T-helper 2 cell treated with Interferon-gamma antibody and Interleukin-4, amounts not matched to agents 5 μg/mL and 100 μg/mL, for 36 hours (primary cell): ENCODE measurements around the gene IL18.
"Not testable (repeated sequence)": the region's sequence is repeated elsewhere in the genome, so short reads cannot be mapped to it uniquely, and the experiment has no call there.

Experiments used
- DNase-seq: peaks from one replicate; pipeline ENCODE4 v3.0.0; 2021; ENCODE audit warnings: low spot score
- H3K27ac Mint-ChIP-seq: one replicate; pipeline ENCODE4 v1.8.0; 2021; ENCODE audit warnings: mild to moderate bottlenecking, mixed read lengths
- H3K27me3 Mint-ChIP-seq: one replicate; pipeline ENCODE4 v1.8.0; 2021; ENCODE audit warnings: low read depth, mixed read lengths
- H3K36me3 Mint-ChIP-seq: one replicate; pipeline ENCODE4 v1.8.0; 2021; ENCODE audit warnings: low read depth, mixed read lengths
- H3K4me1 Mint-ChIP-seq: one replicate; pipeline ENCODE4 v1.8.0; 2021; ENCODE audit warnings: low read depth, mixed read lengths
- H3K4me3 Mint-ChIP-seq: one replicate; pipeline ENCODE4 v1.8.0; 2022; ENCODE audit warnings: mild to moderate bottlenecking, moderate library complexity, mixed read lengths
- H3K9me3 Mint-ChIP-seq: one replicate; pipeline ENCODE4 v1.8.0; 2021; ENCODE audit warnings: mixed read lengths

IL18 gene

GRCh38 chr11:112163875-112164685, at the start of gene IL18:
Gene IL18, minus strand, starts transcription at chr11:112164094. Its CDS starts 9,041 bp downstream, at chr11:112155053.
- Mint-ChIP-seq H3K4me1 (peaks cover 7% of the 10 kb centered on the region), H3K9me3 (no peaks in the 10 kb centered on the region), H3K36me3 (no peaks in the 10 kb centered on the region), H3K27ac (no peak within 1 kb of the TSS), H3K27me3 (peaks cover 18% of the 10 kb centered on the region), H3K4me3 (peak within 1 kb of the TSS; percentile 73)
- DNase-seq = no peak

GRCh38 chr11:112212710-112213109, 48.8 kb upstream of the IL18 start:
- H3K9me3 Mint-ChIP-seq = no peaks in the 10 kb centered on the region
- no peak for DNase-seq
- no peak overlapping the region for H3K4me3 Mint-ChIP-seq
- H3K36me3 Mint-ChIP-seq = no peaks in the 10 kb centered on the region
- H3K27ac Mint-ChIP-seq = no peak overlapping the region
- peaks cover 10% of the 10 kb centered on the region for H3K4me1 Mint-ChIP-seq
- peaks cover 23% of the 10 kb centered on the region for H3K27me3 Mint-ChIP-seq

- Mint-ChIP-seq H3K9me3 (no peaks in the 10 kb centered on the region), H3K27me3 (peaks cover 23% of the 10 kb centered on the region), H3K4me1 (peaks cover 10% of the 10 kb centered on the region), H3K36me3 (no peaks in the 10 kb centered on the region), H3K27ac (no peak overlapping the region), H3K4me3 (no peak overlapping the region)
- DNase-seq = no peak
Observed at GRCh38 chr11:112212290-112212689, 48.4 kb upstream of the IL18 start.

- Mint-ChIP-seq H3K27me3 (peaks cover 28% of the 10 kb centered on the region), H3K27ac (no peak overlapping the region), H3K36me3 (no peaks in the 10 kb centered on the region), H3K9me3 (no peaks in the 10 kb centered on the region), H3K4me3 (peak overlapping the region; percentile 44), H3K4me1 (peaks cover 10% of the 10 kb centered on the region)
- DNase-seq = peak; percentile 14
Observed at GRCh38 chr11:112211536-112211935, 47.6 kb upstream of the IL18 start.

DNA sequence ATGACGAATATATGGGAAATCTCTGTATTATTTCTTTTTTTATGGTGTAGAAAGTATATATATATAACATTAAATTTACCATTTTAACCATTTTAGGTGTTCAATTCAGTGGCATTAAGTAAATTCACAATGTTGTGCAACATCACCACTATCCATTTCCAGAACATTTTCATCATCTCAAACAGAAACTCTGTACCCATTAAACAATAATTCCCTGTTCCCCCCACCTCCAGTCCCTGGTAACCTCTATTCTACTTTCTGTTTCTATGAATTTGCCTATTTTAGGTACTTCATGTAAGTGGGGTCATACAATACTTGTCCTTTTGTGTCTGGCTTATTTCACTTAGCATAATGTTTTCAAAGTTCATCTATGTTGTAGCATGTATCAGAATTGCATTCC, 47.0 kb upstream of the IL18 start:
- Mint-ChIP-seq H3K9me3 (no peaks in the 10 kb centered on the region), H3K27ac (no peak overlapping the region), H3K4me1 (peaks cover 10% of the 10 kb centered on the region), H3K27me3 (peaks cover 28% of the 10 kb centered on the region), H3K4me3 (no peak overlapping the region), H3K36me3 (no peaks in the 10 kb centered on the region)
- no peak for DNase-seq

DNA sequence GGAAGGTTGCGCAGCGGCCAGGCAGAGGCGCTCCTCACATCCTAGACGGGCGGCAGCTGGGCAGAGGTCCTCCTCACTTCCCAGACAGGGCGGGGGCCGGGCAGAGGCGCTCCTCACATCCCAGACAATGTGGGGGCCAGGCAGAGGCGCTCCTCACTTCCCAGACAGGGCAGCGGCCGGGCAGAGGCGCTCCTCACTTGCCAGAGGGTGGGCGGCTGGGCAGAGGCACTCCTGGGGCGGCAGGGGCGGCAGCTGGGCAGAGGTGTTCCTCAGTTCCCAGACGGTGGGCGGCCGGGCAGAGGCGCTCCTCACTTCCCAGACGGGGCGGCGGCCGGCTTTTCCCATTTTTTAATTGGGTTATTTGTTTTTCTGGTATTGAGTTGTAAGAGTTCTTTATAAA, 42.2 kb upstream of the IL18 start:
- no peak for DNase-seq
- Mint-ChIP-seq H3K4me3 (no peak overlapping the region), H3K4me1 (peaks cover 2% of the 10 kb centered on the region), H3K9me3 (no peaks in the 10 kb centered on the region), H3K27me3 (peaks cover 31% of the 10 kb centered on the region), H3K36me3 (no peaks in the 10 kb centered on the region), H3K27ac (no peak overlapping the region)

GRCh38 chr11:112200252-112200651, 36.4 kb upstream of the IL18 start:
- H3K4me1 Mint-ChIP-seq = no peaks in the 10 kb centered on the region
- H3K27ac Mint-ChIP-seq = no peak overlapping the region
- no peak overlapping the region for H3K4me3 Mint-ChIP-seq
- H3K36me3 Mint-ChIP-seq = no peaks in the 10 kb centered on the region
- DNase-seq = no peak
- peaks cover 13% of the 10 kb centered on the region for H3K27me3 Mint-ChIP-seq
- H3K9me3 Mint-ChIP-seq = no peaks in the 10 kb centered on the region

DNA sequence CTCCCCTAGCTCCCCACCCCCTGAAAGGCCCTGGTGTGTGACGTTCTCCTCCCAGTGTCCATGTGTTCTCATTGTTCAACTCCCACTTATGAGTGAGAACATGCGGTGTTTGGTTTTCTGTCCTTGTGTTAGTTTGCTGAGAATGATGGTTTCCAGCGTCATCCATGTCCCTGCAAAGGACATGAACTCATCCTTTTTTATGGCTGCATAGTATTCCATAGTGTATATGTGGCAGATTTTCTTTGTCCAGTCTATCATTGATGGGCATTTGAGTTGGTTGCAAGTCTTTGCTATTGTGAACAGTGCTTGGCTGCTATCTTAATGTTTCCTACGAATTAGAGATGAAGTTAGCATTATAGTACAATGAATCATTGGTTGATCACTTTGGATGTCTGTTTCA, 35.2 kb upstream of the IL18 start:
- H3K27me3 Mint-ChIP-seq = peaks cover 10% of the 10 kb centered on the region
- not testable (repeated sequence) for H3K27ac Mint-ChIP-seq, DNase-seq, H3K9me3 Mint-ChIP-seq, H3K4me3 Mint-ChIP-seq, H3K4me1 Mint-ChIP-seq, H3K36me3 Mint-ChIP-seq

DNA sequence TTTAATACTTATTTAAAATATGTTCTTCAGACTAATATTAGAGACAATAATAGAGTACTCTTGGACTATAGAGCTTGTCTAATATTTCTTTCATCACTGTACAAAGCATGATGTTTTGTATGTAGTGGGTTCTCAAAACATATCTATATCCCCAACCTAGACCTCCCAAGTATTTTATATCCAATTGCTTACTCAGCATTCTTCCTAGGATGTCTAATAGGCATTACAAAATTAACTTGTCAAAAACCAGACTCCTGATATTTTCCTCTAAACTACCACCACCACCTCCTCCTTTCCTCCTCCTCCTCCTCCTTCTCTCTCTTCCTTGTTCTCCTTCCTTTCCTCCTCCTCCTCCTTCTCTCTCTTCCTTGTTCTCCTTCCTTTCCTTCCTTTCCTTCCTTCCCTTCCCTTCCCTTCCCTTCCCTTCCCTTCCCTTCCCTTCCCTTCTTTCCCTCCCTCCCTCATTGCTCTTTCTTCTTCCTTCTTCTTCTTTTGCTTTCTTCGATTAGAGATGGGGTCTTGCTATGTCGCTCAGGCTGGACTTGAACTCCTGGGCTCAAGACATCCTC, 32.7 kb upstream of the IL18 start:
- H3K9me3 Mint-ChIP-seq = no peaks in the 10 kb centered on the region
- no peak for DNase-seq
- peaks cover 5% of the 10 kb centered on the region for H3K27me3 Mint-ChIP-seq
- no peaks in the 10 kb centered on the region for H3K36me3 Mint-ChIP-seq
- H3K4me3 Mint-ChIP-seq = no peak overlapping the region
- no peak overlapping the region for H3K27ac Mint-ChIP-seq
- no peaks in the 10 kb centered on the region for H3K4me1 Mint-ChIP-seq

- Mint-ChIP-seq H3K27me3 (peaks cover 5% of the 10 kb centered on the region), H3K4me1 (no peaks in the 10 kb centered on the region), H3K9me3 (no peaks in the 10 kb centered on the region), H3K36me3 (no peaks in the 10 kb centered on the region), H3K27ac (no peak overlapping the region), H3K4me3 (no peak overlapping the region)
- DNase-seq = no peak
Observed at GRCh38 chr11:112195951-112196351, 32.1 kb upstream of the IL18 start.

GRCh38 chr11:112195113-112195512, 31.2 kb upstream of the IL18 start:
- not testable (repeated sequence) for H3K27me3 Mint-ChIP-seq, H3K4me1 Mint-ChIP-seq, DNase-seq, H3K4me3 Mint-ChIP-seq, H3K36me3 Mint-ChIP-seq, H3K9me3 Mint-ChIP-seq, H3K27ac Mint-ChIP-seq

DNA sequence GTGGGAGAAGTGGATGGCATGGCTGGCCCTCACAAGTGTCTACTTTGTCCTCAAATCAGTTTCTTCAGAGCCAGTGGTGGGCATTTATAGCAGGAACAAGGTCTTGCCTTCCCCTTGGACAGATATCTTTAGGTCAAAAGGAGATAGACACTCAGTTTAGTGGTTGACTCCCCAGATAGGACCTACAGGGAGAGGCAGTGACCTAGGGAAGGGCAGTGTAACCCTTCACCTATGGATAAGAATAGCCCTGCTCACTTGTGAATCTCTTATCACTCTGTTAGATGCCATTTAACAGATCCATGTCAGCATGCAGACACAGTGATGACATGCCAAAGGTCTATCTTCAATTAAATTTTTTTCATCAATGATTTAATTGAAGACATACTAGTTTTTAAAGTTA, 22.4 kb upstream of the IL18 start:
- no peaks in the 10 kb centered on the region for H3K9me3 Mint-ChIP-seq
- no peak overlapping the region for H3K4me3 Mint-ChIP-seq
- peaks cover 4% of the 10 kb centered on the region for H3K27me3 Mint-ChIP-seq
- no peak overlapping the region for H3K27ac Mint-ChIP-seq
- no peaks in the 10 kb centered on the region for H3K4me1 Mint-ChIP-seq
- DNase-seq = no peak
- no peaks in the 10 kb centered on the region for H3K36me3 Mint-ChIP-seq

DNA sequence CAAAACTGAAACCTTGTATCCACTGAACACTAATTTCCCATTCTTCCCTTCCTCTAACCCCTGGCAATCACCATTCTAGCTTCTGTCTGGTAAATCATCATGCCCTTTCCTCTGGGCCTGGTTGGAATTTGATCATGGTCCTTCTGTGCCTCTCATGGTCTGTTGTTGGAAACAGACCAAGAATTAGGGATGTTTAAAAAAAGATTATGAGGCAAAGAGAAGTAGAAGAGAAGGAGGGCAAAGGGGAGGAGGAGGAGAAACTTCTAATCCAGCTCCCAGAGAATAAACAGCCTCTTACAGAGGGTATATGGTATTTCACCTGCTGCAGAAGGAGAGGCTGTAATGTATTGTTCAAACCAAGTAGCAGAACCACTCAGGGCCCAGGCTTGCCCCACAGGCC, 22.0 kb upstream of the IL18 start:
- Mint-ChIP-seq H3K9me3 (no peaks in the 10 kb centered on the region), H3K27ac (no peak overlapping the region), H3K36me3 (no peaks in the 10 kb centered on the region), H3K27me3 (peaks cover 4% of the 10 kb centered on the region), H3K4me3 (no peak overlapping the region), H3K4me1 (no peaks in the 10 kb centered on the region)
- no peak for DNase-seq

DNA sequence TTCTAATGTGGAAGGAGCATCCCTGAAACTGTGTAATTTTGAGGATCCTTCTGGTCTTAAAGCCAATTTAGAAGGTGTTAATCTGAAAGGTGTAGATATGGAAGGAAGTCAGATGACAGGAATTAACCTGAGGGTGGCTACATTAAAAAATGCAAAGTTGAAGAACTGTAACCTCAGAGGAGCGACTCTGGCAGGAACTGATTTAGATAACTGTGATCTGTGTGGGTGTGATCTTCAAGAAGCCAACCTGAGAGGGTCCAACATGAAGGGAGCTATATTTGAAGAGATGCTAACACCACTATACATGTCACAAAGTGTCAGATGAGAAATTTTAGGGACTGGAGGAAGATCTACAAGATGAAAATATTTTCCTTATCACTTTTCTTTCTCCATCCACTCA, 19.0 kb upstream of the IL18 start:
- H3K27me3 Mint-ChIP-seq = peaks cover 28% of the 10 kb centered on the region
- no peak overlapping the region for H3K4me3 Mint-ChIP-seq
- no peak for DNase-seq
- no peaks in the 10 kb centered on the region for H3K9me3 Mint-ChIP-seq
- no peaks in the 10 kb centered on the region for H3K36me3 Mint-ChIP-seq
- H3K4me1 Mint-ChIP-seq = peaks cover 3% of the 10 kb centered on the region
- H3K27ac Mint-ChIP-seq = no peak overlapping the region

DNA sequence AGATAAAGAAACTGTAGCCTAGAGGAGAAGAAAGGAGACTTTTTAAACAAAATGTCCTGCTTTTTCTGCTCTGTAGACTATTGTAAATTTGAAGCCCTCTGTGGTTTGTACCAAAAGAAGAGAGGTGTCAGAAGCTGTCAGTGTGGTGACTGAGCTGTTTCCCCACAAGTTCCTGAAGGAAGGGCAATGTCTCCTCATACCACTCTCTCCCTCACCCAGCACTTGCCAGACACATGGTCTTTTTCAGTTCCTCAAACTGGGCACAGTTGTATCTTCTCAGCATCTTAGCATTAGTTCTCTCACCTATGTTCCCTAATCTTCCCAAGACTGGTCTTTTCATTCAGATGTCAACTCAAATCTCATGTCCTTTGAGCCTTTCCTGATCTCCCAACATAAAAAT, 15.7 kb upstream of the IL18 start:
- H3K4me3 Mint-ChIP-seq = no peak overlapping the region
- no peak for DNase-seq
- H3K9me3 Mint-ChIP-seq = no peaks in the 10 kb centered on the region
- H3K4me1 Mint-ChIP-seq = peaks cover 7% of the 10 kb centered on the region
- H3K27ac Mint-ChIP-seq = no peak overlapping the region
- peaks cover 39% of the 10 kb centered on the region for H3K27me3 Mint-ChIP-seq
- no peaks in the 10 kb centered on the region for H3K36me3 Mint-ChIP-seq
